HT-29 (cell line): Measurements from ENCODE around the gene VPS8. TPM values are rescaled to one million over a fixed set of nuclear protein-coding genes. Genes with fewer than 3 reads are reported as not detected.
A peak's percentile ranks its signal among the peaks of the same experiment; 100 is the strongest.

Source experiments
- DNase-seq: peaks from one replicate; pipeline ENCODE4 v3.0.0-alpha.2; 2015; ENCODE audit warnings: low spot score
- total RNA-seq: library from RNA; depleted of rRNA; stranded (reverse); fragments of >200 nt; shearing (Covaris generic); gene quantifications from 2 replicates; pipeline ENCODE4 v1.2.3, GENCODE V29; 2014

VPS8 gene
- total RNA-seq, 1 experiment from 2014 or later = 11.7 TPM

- DNase-seq = no peak
Observed at GRCh38 chr3:184811663-184811998, 335 bp upstream of the VPS8 start.

GRCh38 chr3:184812662-184813042, 686 bp downstream of the VPS8 start:
- no peak for DNase-seq

- no peak for DNase-seq
Observed at GRCh38 chr3:184813357-184813756, 1.4 kb downstream of the VPS8 start.

- no peak for DNase-seq
Observed at GRCh38 chr3:184814214-184814613, 2.2 kb downstream of the VPS8 start.

GRCh38 chr3:184815046-184815930, 3.3 kb downstream of the VPS8 start:
- no peak for DNase-seq

- DNase-seq = no peak
Observed at GRCh38 chr3:184816614-184817013, 4.6 kb downstream of the VPS8 start.

GRCh38 chr3:184820525-184820924, 8.6 kb downstream of the VPS8 start:
- DNase-seq = no peak

GRCh38 chr3:184821034-184821433, 9.1 kb downstream of the VPS8 start:
- DNase-seq = no peak

- no peak for DNase-seq
Observed at GRCh38 chr3:184822081-184822480, 10.1 kb downstream of the VPS8 start.

- no peak for DNase-seq
Observed at GRCh38 chr3:184822654-184823053, 10.7 kb downstream of the VPS8 start.

GRCh38 chr3:184823990-184824389, 12.0 kb downstream of the VPS8 start:
- DNase-seq = no peak

- peak; percentile 10 for DNase-seq
Observed at GRCh38 chr3:184825121-184825820, 13.3 kb downstream of the VPS8 start.

GRCh38 chr3:184827572-184827971, 15.6 kb downstream of the VPS8 start:
- no peak for DNase-seq

GRCh38 chr3:184832044-184832443, 20.1 kb downstream of the VPS8 start:
- DNase-seq = no peak

- DNase-seq = no peak
Observed at GRCh38 chr3:184832903-184833302, 20.9 kb downstream of the VPS8 start.

GRCh38 chr3:184836090-184836822, 24.3 kb downstream of the VPS8 start:
- no peak for DNase-seq

- no peak for DNase-seq
Observed at GRCh38 chr3:184842433-184842832, 30.5 kb downstream of the VPS8 start.

GRCh38 chr3:184845819-184846218, 33.9 kb downstream of the VPS8 start:
- no peak for DNase-seq

- no peak for DNase-seq
Observed at GRCh38 chr3:184846496-184846895, 34.5 kb downstream of the VPS8 start.

GRCh38 chr3:184848934-184849333, 37.0 kb downstream of the VPS8 start:
- DNase-seq = no peak

GRCh38 chr3:184850201-184850600, 38.2 kb downstream of the VPS8 start:
- DNase-seq = no peak

- DNase-seq = no peak
Observed at GRCh38 chr3:184857099-184857498, 45.1 kb downstream of the VPS8 start.
